GM10248 (cell line): Measurements from ENCODE around the gene DENND1B.

Experiments
- CTCF ChIA-PET: fragments of 300-600 bp; sonication (Branson Sonifier 250); formaldehyde crosslinking; extraction: SDS; loops from one replicate; lab custom pipeline; 2021; ENCODE audit warnings: antibody characterized with exemption; lab: Yijun Ruan, JAX
- POLR2A ChIA-PET: fragments of 350-650 bp; sonication (Branson Sonifier 250); formaldehyde crosslinking; extraction: SDS; loops from one replicate; lab custom pipeline; 2020; ENCODE audit warnings: antibody characterized with exemption; lab: Yijun Ruan, JAX
- DNase-seq: peaks from one replicate; pipeline ENCODE4 v3.0.0; 2012; ENCODE audit errors: extremely low spot score
- TF ChIP-seq, protein P1 (sequence below): IDR thresholded peaks from 2 replicates; pipeline ENCODE4 v1.5.1; 2012; ENCODE audit warnings: mild to moderate bottlenecking, low read depth; ENCODE audit errors: extremely low read depth, missing control alignments, control extremely low read depth

The DENND1B gene

DNA sequence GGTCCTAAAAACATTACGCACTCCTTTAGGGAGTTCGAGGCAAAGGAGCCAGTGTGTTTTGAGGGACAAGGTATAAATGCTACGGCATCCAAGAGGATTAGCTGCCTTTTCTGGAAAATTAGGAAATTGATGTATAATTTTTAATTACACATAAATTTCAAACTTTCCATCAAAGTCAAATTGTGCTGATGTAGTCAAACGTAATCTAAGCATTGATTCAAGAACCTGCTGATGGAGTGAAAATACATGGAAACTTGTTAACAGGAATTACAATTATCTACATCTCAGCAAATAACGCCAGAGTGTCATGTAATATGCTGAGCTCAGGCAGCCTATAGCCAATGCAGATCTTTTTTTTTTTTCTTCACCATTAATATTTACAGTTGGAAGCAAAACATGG is 312.7 kb downstream of the DENND1B start:
- TF ChIP-seq, protein P1, sequence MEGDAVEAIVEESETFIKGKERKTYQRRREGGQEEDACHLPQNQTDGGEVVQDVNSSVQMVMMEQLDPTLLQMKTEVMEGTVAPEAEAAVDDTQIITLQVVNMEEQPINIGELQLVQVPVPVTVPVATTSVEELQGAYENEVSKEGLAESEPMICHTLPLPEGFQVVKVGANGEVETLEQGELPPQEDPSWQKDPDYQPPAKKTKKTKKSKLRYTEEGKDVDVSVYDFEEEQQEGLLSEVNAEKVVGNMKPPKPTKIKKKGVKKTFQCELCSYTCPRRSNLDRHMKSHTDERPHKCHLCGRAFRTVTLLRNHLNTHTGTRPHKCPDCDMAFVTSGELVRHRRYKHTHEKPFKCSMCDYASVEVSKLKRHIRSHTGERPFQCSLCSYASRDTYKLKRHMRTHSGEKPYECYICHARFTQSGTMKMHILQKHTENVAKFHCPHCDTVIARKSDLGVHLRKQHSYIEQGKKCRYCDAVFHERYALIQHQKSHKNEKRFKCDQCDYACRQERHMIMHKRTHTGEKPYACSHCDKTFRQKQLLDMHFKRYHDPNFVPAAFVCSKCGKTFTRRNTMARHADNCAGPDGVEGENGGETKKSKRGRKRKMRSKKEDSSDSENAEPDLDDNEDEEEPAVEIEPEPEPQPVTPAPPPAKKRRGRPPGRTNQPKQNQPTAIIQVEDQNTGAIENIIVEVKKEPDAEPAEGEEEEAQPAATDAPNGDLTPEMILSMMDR = no peak
- CTCF ChIA-PET = no interaction called here
- POLR2A ChIA-PET = no interaction called here
- DNase-seq = no peak
